Vagina (tissue), 2 donors: ENCODE results near the gene MASTL.

Source experiments
- CTCF ChIP-seq, 3 experiments: fragments of 450-650 bp in 2 of 3; fragments of 200-600 bp in 1 of 3; sonication (generic) in 1 of 3; IDR thresholded peaks; one replicate each; pipeline ENCODE4 v1.5.1; 2017 to 2019; ENCODE audit warnings: antibody characterized with exemption in 3 of 3, mild to moderate bottlenecking in 2 of 3, moderate library complexity in 2 of 3
- POLR2A ChIP-seq, 2 donors: fragments of 450-650 bp; IDR thresholded peaks; one replicate each; pipeline ENCODE4 v1.6.1; 2017; ENCODE audit warnings: antibody characterized with exemption in 2 of 2, mild to moderate bottlenecking in 2 of 2, moderate library complexity in 2 of 2
- POLR2AphosphoS5 ChIP-seq, 2 donors: sonication (generic); formaldehyde crosslinking; IDR thresholded peaks; one replicate each; pipeline ENCODE4 v1.9.0; 2017; ENCODE audit warnings: antibody characterized with exemption in 2 of 2, mild to moderate bottlenecking in 2 of 2, low read depth in 1 of 2; ENCODE audit not compliant: insufficient read depth in 1 of 2

GRCh38 chr10:27188259-27188658 lies 33.1 kb downstream of the MASTL start:
- TF ChIP-seq CTCF (IDR thresholded peaks at IDR 0.05) = no peak
- no peak for TF ChIP-seq POLR2A (IDR thresholded peaks at IDR 0.05)
- no peak for TF ChIP-seq POLR2AphosphoS5 (IDR thresholded peaks at IDR 0.05; ENCODE audit: insufficient read depth in 1 of 2, low read depth in 1 of 2)
